IMR-90 (cell line): ENCODE measurements around the gene SLC5A10. TPM values are rescaled to one million over a fixed set of nuclear protein-coding genes. Genes with fewer than 3 reads are reported as not detected.

ENCODE experiments used
- ATAC-seq: fragments of 200-7000 bp; cut with Tn5 transposase; 2 replicates; pipeline ENCODE4 v1.9.1; 2020; ENCODE audit warnings: low read depth, mild to moderate bottlenecking, moderate library complexity
- BruUV-seq: library from RNA; stranded (reverse); fragments of 400-500 nt; replicated peaks from 2 replicates; lab custom pipeline; 2021; lab: Mats Ljungman, UMichigan
- CTCF ChIA-PET: fragments of 300-600 bp; formaldehyde crosslinking; extraction: SDS; loops from one replicate; lab custom pipeline; 2021; ENCODE audit warnings: antibody characterized with exemption; lab: Yijun Ruan, JAX
- POLR2A ChIA-PET: fragments of 300-600 bp; sonication (Branson Sonifier 250); formaldehyde crosslinking; loops from one replicate; lab custom pipeline; 2022; ENCODE audit warnings: antibody characterized with exemption; ENCODE audit not compliant: unreplicated experiment; lab: Charles Lee
- DNase-seq: peaks from one replicate; pipeline ENCODE4 v3.0.0; 2013
- H2AFZ ChIP-seq: replicated peaks from 2 replicates; pipeline ENCODE3; 2013; ENCODE audit warnings: low read length, mild to moderate bottlenecking; ENCODE audit not compliant: poor library complexity
- H2AK5ac ChIP-seq: 2 replicates; pipeline ENCODE4 v1.6.1; 2013; ENCODE audit warnings: low read depth, low read length, inconsistent platforms
- H2AK9ac ChIP-seq: replicated peaks from 2 replicates; pipeline ENCODE3; 2013; ENCODE audit warnings: mild to moderate bottlenecking, low read depth, low read length, moderate library complexity; ENCODE audit not compliant: poor library complexity
- H2BK120ac ChIP-seq: 2 replicates; pipeline ENCODE4 v1.6.1; 2013; ENCODE audit warnings: low read depth, low read length, inconsistent platforms
- H2BK15ac ChIP-seq: 3 replicates; pipeline ENCODE4 v1.6.1; 2013; ENCODE audit warnings: low read depth, low read length, inconsistent platforms
- H2BK20ac ChIP-seq: 2 replicates; pipeline ENCODE4 v1.6.1; 2013; ENCODE audit warnings: low read depth, mild to moderate bottlenecking, inconsistent platforms, low read length, moderate library complexity
- H2BK5ac ChIP-seq: 2 replicates; pipeline ENCODE4 v1.6.1; 2013; ENCODE audit warnings: mild to moderate bottlenecking, low read depth, low read length, inconsistent platforms; ENCODE audit not compliant: poor library complexity, severe bottlenecking
- H3K14ac ChIP-seq: replicated peaks from 2 replicates; pipeline ENCODE4 v1.6.1; 2013; ENCODE audit warnings: low read depth, low read length, inconsistent platforms
- H3K18ac ChIP-seq: 2 replicates; pipeline ENCODE4 v1.6.1; 2013; ENCODE audit warnings: low read depth, low read length, control low read depth
- H3K23ac ChIP-seq: 2 replicates; pipeline ENCODE4 v1.6.1; 2013; ENCODE audit warnings: low read depth, low read length, inconsistent platforms
- H3K27ac ChIP-seq: 2 replicates; pipeline ENCODE4 v1.5.1; 2013; ENCODE audit warnings: mild to moderate bottlenecking, control low read depth, low read length; ENCODE audit not compliant: insufficient read depth
- H3K27me3 ChIP-seq: 2 replicates; pipeline ENCODE4 v1.6.1; 2013; ENCODE audit warnings: low read length; ENCODE audit not compliant: control insufficient read depth, insufficient read depth
- H3K36me3 ChIP-seq: 2 replicates; pipeline ENCODE4 v1.6.1; 2013; ENCODE audit warnings: low read length, mixed read lengths; ENCODE audit not compliant: control insufficient read depth, insufficient read depth
- H3K4ac ChIP-seq: 2 replicates; pipeline ENCODE4 v1.6.1; 2013; ENCODE audit warnings: low read depth, low read length, inconsistent platforms
- H3K4me1 ChIP-seq: 2 replicates; pipeline ENCODE4 v1.6.1; 2013; ENCODE audit warnings: low read length, mixed read lengths; ENCODE audit not compliant: control insufficient read depth, insufficient read depth
- H3K4me2 ChIP-seq: 2 replicates; pipeline ENCODE4 v1.6.1; 2013; ENCODE audit warnings: low read depth, mild to moderate bottlenecking, control low read depth, low read length, moderate library complexity
- H3K4me3 ChIP-seq: 2 replicates; pipeline ENCODE4 v1.5.1; 2013; ENCODE audit warnings: low read depth, mild to moderate bottlenecking, control low read depth, low read length, moderate library complexity; ENCODE audit not compliant: insufficient read depth
- H3K56ac ChIP-seq: 2 replicates; pipeline ENCODE4 v1.6.1; 2013; ENCODE audit warnings: low read length, inconsistent platforms; ENCODE audit not compliant: insufficient read depth; ENCODE audit errors: extremely low read depth
- H3K79me1 ChIP-seq, 2 experiments: 2 replicates each; pipeline ENCODE4 v1.6.1; 2013; ENCODE audit warnings: low read length in 2 of 2, inconsistent platforms in 1 of 2, low read depth in 1 of 2
- H3K9ac ChIP-seq: 2 replicates; pipeline ENCODE4 v1.6.1; 2013; ENCODE audit warnings: low read depth, low read length, control low read depth
- H3K9me1 ChIP-seq: 2 replicates; pipeline ENCODE4 v1.6.1; 2013; ENCODE audit warnings: low read length, inconsistent platforms; ENCODE audit not compliant: insufficient read depth
- H3K9me3 ChIP-seq: 2 replicates; pipeline ENCODE4 v1.6.1; 2013; ENCODE audit warnings: low read length; ENCODE audit not compliant: control insufficient read depth, insufficient read depth
- H4K20me1 ChIP-seq: 2 replicates; pipeline ENCODE4 v1.6.1; 2013; ENCODE audit warnings: low read length, inconsistent platforms; ENCODE audit not compliant: insufficient read depth
- H4K5ac ChIP-seq: 2 replicates; pipeline ENCODE4 v1.6.1; 2013; ENCODE audit warnings: mild to moderate bottlenecking, low read depth, low read length, control low read depth
- H4K8ac ChIP-seq, 2 experiments: 2 replicates each; pipeline ENCODE4 v1.6.1; 2013; ENCODE audit warnings: low read depth in 2 of 2, low read length in 2 of 2, control low read depth in 1 of 2, inconsistent platforms in 1 of 2
- H4K91ac ChIP-seq: 2 replicates; pipeline ENCODE4 v1.6.1; 2013; ENCODE audit warnings: low read depth, low read length, inconsistent platforms; ENCODE audit not compliant: insufficient read depth
- BHLHE40 ChIP-seq: fragments of 150-350 bp; IDR thresholded peaks from 2 replicates; pipeline ENCODE4 v1.6.1; 2016; ENCODE audit warnings: mild to moderate bottlenecking, low read depth, low read length
- CEBPB ChIP-seq: IDR thresholded peaks from 2 replicates; pipeline ENCODE4 v1.6.1; 2012; ENCODE audit warnings: low read depth, low read length, improper control_type of control experiment
- CHD1 ChIP-seq: IDR thresholded peaks from 2 replicates; pipeline ENCODE4 v1.6.1; 2012; ENCODE audit warnings: low read depth, low read length, improper control_type of control experiment
- FOS ChIP-seq: fragments of 150-350 bp; IDR thresholded peaks from 2 replicates; pipeline ENCODE4 v1.6.1; 2016; ENCODE audit warnings: low read depth, low read length
- MAFK ChIP-seq: IDR thresholded peaks from 2 replicates; pipeline ENCODE4 v1.6.1; 2012; ENCODE audit warnings: low read depth, low read length, improper control_type of control experiment
- MAZ ChIP-seq: IDR thresholded peaks from 2 replicates; pipeline ENCODE4 v1.6.1; 2012; ENCODE audit warnings: low read depth, mild to moderate bottlenecking, low read length, improper control_type of control experiment, moderate library complexity, borderline replicate concordance
- MXI1 ChIP-seq: IDR thresholded peaks from 2 replicates; pipeline ENCODE4 v1.6.1; 2012; ENCODE audit warnings: low read depth, mild to moderate bottlenecking, low read length, moderate library complexity, borderline replicate concordance
- NFE2L2 ChIP-seq: fragments of 150-350 bp; IDR thresholded peaks from 2 replicates; pipeline ENCODE4 v1.6.1; 2016; ENCODE audit warnings: low read depth, mild to moderate bottlenecking, low read length
- POLR2A ChIP-seq: IDR thresholded peaks from 2 replicates; pipeline ENCODE4 v1.6.1; 2012; ENCODE audit warnings: mild to moderate bottlenecking, low read depth, low read length
- RAD21 ChIP-seq: IDR thresholded peaks from 2 replicates; pipeline ENCODE4 v1.6.1; 2012; ENCODE audit warnings: low read length, improper control_type of control experiment
- RCOR1 ChIP-seq: IDR thresholded peaks from 2 replicates; pipeline ENCODE4 v1.6.1; 2012; ENCODE audit warnings: mild to moderate bottlenecking, low read length, improper control_type of control experiment; ENCODE audit not compliant: insufficient replicate concordance
- RFX5 ChIP-seq: IDR thresholded peaks from 2 replicates; pipeline ENCODE4 v1.8.0; 2012; ENCODE audit warnings: low read depth, mild to moderate bottlenecking, low read length, moderate library complexity
- SMC3 ChIP-seq: fragments of 150-350 bp; IDR thresholded peaks from 2 replicates; pipeline ENCODE4 v1.6.1; 2016; ENCODE audit warnings: low read depth, mild to moderate bottlenecking, antibody characterized with exemption, low read length, moderate library complexity
- USF2 ChIP-seq: fragments of 150-350 bp; IDR thresholded peaks from 2 replicates; pipeline ENCODE4 v1.6.1; 2017; ENCODE audit warnings: mild to moderate bottlenecking, antibody characterized with exemption, low read length, low read depth
- WGBS, 2 experiments: methylation state at CpG; one replicate each; pipeline versions ENCODE4 v1.1.5 to v1.1.7; 2013; ENCODE audit warnings: missing lambda C conversion rate in 2 of 2; ENCODE audit not compliant: insufficient read length in 1 of 2; ENCODE audit errors: extremely low coverage in 2 of 2; 5-methylcytosine and 5-hydroxymethylcytosine counted together
- dilution Hi-C: fragments of 300-500 bp; cut with HindIII; formaldehyde crosslinking; loops from one replicate; pipeline ENCODE4 v1.14.3; 2018; ENCODE audit warnings: low sequenced_read_pairs; ENCODE audit not compliant: unreplicated experiment
- in situ Hi-C: fragments of 300-500 bp; cut with MboI; formaldehyde crosslinking; loops from 3 replicates; pipeline ENCODE4 v1.14.3; 2019; ENCODE audit warnings: low sequenced_read_pairs, inconsistent platforms, mixed read lengths
- intact Hi-C: fragments of 100-400 bp; cut with micrococcal nuclease; formaldehyde crosslinking; loops from 2 replicates; pipeline ENCODE4 v1.10.0; 2022
- polyA plus RNA-seq, 3 experiments: library from polyadenylated mRNA; depleted of rRNA; stranded (reverse); fragments of >200 nt; gene quantifications; 2 replicates each; pipeline ENCODE4 v1.2.3, GENCODE V29; 2012; ENCODE audit warnings: low replicate concordance in 1 of 3
- total RNA-seq: library from RNA; depleted of rRNA; stranded (reverse); fragments of >200 nt; gene quantifications from 2 replicates; pipeline ENCODE4 v1.2.3, GENCODE V29; 2012
- TF ChIP-seq, protein P1 (sequence below): fragments of 150-350 bp; IDR thresholded peaks from 2 replicates; pipeline ENCODE4 v1.6.1; 2016; ENCODE audit warnings: low read depth, mild to moderate bottlenecking, low read length, moderate library complexity, borderline replicate concordance
- TF ChIP-seq, protein P2 (sequence below): conservative IDR thresholded peaks from 2 replicates; pipeline ENCODE4 v1.5.1; 2012; ENCODE audit warnings: mild to moderate bottlenecking, low read depth, low read length, improper control_type of control experiment

The SLC5A10 gene
- total and polyA plus RNA-seq, 2 of the 4 experiments (the other 2 are of a cell fraction), result not detected

GRCh38 chr17:18990331-18990730 lies 38.4 kb downstream of the SLC5A10 start:
- peaks cover 4% of the 10 kb centered on the region for H3K9me1 ChIP-seq
- CTCF ChIA-PET, result no interaction called here
- H2BK120ac ChIP-seq, result no peak overlapping the region
- H3K4me1 ChIP-seq, result peaks cover 10% of the 10 kb centered on the region
- POLR2A ChIA-PET, result no interaction called here
- H3K27ac ChIP-seq, result no peak overlapping the region
- H3K18ac ChIP-seq, result no peak overlapping the region
- no peak for TF ChIP-seq RFX5
- no peak for TF ChIP-seq MAZ
- no peak for TF ChIP-seq CHD1
- TF ChIP-seq, protein P1, sequence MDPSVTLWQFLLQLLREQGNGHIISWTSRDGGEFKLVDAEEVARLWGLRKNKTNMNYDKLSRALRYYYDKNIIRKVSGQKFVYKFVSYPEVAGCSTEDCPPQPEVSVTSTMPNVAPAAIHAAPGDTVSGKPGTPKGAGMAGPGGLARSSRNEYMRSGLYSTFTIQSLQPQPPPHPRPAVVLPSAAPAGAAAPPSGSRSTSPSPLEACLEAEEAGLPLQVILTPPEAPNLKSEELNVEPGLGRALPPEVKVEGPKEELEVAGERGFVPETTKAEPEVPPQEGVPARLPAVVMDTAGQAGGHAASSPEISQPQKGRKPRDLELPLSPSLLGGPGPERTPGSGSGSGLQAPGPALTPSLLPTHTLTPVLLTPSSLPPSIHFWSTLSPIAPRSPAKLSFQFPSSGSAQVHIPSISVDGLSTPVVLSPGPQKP, result no peak
- no peak for TF ChIP-seq NFE2L2
- TF ChIP-seq BHLHE40, result no peak
- TF ChIP-seq, protein P2, sequence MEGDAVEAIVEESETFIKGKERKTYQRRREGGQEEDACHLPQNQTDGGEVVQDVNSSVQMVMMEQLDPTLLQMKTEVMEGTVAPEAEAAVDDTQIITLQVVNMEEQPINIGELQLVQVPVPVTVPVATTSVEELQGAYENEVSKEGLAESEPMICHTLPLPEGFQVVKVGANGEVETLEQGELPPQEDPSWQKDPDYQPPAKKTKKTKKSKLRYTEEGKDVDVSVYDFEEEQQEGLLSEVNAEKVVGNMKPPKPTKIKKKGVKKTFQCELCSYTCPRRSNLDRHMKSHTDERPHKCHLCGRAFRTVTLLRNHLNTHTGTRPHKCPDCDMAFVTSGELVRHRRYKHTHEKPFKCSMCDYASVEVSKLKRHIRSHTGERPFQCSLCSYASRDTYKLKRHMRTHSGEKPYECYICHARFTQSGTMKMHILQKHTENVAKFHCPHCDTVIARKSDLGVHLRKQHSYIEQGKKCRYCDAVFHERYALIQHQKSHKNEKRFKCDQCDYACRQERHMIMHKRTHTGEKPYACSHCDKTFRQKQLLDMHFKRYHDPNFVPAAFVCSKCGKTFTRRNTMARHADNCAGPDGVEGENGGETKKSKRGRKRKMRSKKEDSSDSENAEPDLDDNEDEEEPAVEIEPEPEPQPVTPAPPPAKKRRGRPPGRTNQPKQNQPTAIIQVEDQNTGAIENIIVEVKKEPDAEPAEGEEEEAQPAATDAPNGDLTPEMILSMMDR, result no peak
- TF ChIP-seq MAFK, result no peak
- TF ChIP-seq RAD21, result no peak
- no peak for TF ChIP-seq USF2
- TF ChIP-seq POLR2A, result no peak
- no peak for TF ChIP-seq MXI1
- no peak for TF ChIP-seq CEBPB
- no peak for TF ChIP-seq FOS
- no peak for TF ChIP-seq RCOR1
- TF ChIP-seq SMC3, result no peak
- dilution Hi-C loops, result no loop called here
- no peak overlapping the region for H3K4ac ChIP-seq
- H3K4me3 ChIP-seq, result no peak overlapping the region
- H2AK5ac ChIP-seq, result no peak overlapping the region
- H4K91ac ChIP-seq, result no peak overlapping the region
- no peak overlapping the region for H2BK15ac ChIP-seq
- H3K9me3 ChIP-seq, result peaks cover 1% of the 10 kb centered on the region; the same call in 1 of the 2 replicates
- no peak overlapping the region for H2AFZ ChIP-seq
- peaks cover 37% of the 10 kb centered on the region for H4K20me1 ChIP-seq
- H3K36me3 ChIP-seq, result peaks cover 21% of the 10 kb centered on the region
- no peak overlapping the region for H3K14ac ChIP-seq
- intact Hi-C loops, result no loop called here
- H3K23ac ChIP-seq, result no peak overlapping the region; the same call in 1 of the 2 replicates
- BruUV-seq, result no TSS peak
- H3K9ac ChIP-seq, result no peak overlapping the region
- H3K56ac ChIP-seq, result no peak overlapping the region
- no peak overlapping the region for H4K5ac ChIP-seq
- H2BK20ac ChIP-seq, result no peak overlapping the region
- no peak overlapping the region for H3K4me2 ChIP-seq
- ATAC-seq (no peak), DNase-seq (no peak)
- in situ Hi-C loops, result no loop called here
- no peaks in the 10 kb centered on the region for H3K27me3 ChIP-seq
- no peak overlapping the region for H2BK5ac ChIP-seq
- no peak overlapping the region for H4K8ac ChIP-seq
- H2AK9ac ChIP-seq, result no peak overlapping the region
- WGBS, 2 experiments, result 100% methylated on average over 2 of the region's 6 CpGs; no CpG with 5 or more reads in 1 of the 2 experiments
- H3K79me1 ChIP-seq, result peaks cover 24 to 67% of the 10 kb centered on the region in 2 experiments; a peak in 3 of 4 replicates
